ENCODE measurements around the gene SPTBN1. TPM values are rescaled to one million over a fixed set of nuclear protein-coding genes. Genes with fewer than 3 reads are reported as not detected.

Gene SPTBN1
- total and polyA plus RNA-seq, 9 of the 15 experiments (the other 6 are each of a cell fraction or from before 2014, with no cell fraction given), result 8.9 to 66.8 (median 31.4) TPM

GRCh38 chr2:54676656-54677055 is 220.5 kb downstream of the SPTBN1 start:
- H3K36me3 ChIP-seq (ENCODE audit: control insufficient read depth, insufficient read depth, low read length), result no peaks in the 10 kb centered on the region
- FAIRE-seq, result no peak
- POLR2A ChIA-PET, result interaction anchor here (0.5 to 2.9 kb wide), 3 partner anchors 9 to 108 kb away, joined by 4 to 20 read pairs (median 5); no protein-coding TSS in a partner anchor
- CTCF ChIA-PET (ENCODE audit: low intra/inter-chr PET ratio), result no interaction called here
- no peak overlapping the region for H3K9ac ChIP-seq (ENCODE audit: insufficient read depth in 1 of 2, low read depth in 2 of 2, low read length in 2 of 2)
- no peaks in the 10 kb centered on the region for H3K79me2 ChIP-seq (ENCODE audit: control insufficient read depth, insufficient read depth, low read length)
- H2AFZ ChIP-seq (ENCODE audit: low read depth, low read length), result no peak overlapping the region
- peaks cover 17 to 65% of the 10 kb centered on the region in 2 experiments for H3K27me3 ChIP-seq (ENCODE audit: control insufficient read depth in 2 of 2, insufficient read depth in 2 of 2, low read length in 2 of 2)
- intact Hi-C loops (cut with micrococcal nuclease), result no loop called here
- H3K4me3 ChIP-seq, result no peak overlapping the region
- no peaks in the 10 kb centered on the region for H3K9me1 ChIP-seq (ENCODE audit: control insufficient read depth, insufficient read depth, low read length)
- WGBS (ENCODE audit: insufficient coverage, low coverage, missing lambda C conversion rate), result 0% methylated on average over 2 of the region's 2 CpGs
- DNase-seq (ENCODE audit: extremely low read depth in 1 of 4, low spot score in 3 of 4), result no peak
- peaks cover 0 to 4% of the 10 kb centered on the region in 2 experiments; a peak in 1 of 5 replicates for H3K4me1 ChIP-seq (replicated peaks in 1 of 2; ENCODE audit: control insufficient read depth in 2 of 2, insufficient read depth in 2 of 2, low read length in 2 of 2)
- H3K9me3 ChIP-seq (replicated peaks; ENCODE audit: control insufficient read depth, insufficient read depth, low read depth, low read length), result no peaks in the 10 kb centered on the region
- no peaks in the 10 kb centered on the region for H4K20me1 ChIP-seq (replicated peaks; ENCODE audit: control insufficient read depth, insufficient read depth, low read length)
- BruUV-seq (replicated peaks), result no TSS peak
- in situ Hi-C loops (cut with MboI), result no loop called here
- H3K4me2 ChIP-seq (ENCODE audit: insufficient read depth, low read length), result no peak overlapping the region
- no peak overlapping the region for H3K27ac ChIP-seq (ENCODE audit: extremely low read depth, low read depth, low read length)
- TF ChIP-seq ETV5 (CRISPR knock-in tag; IDR thresholded peaks at IDR 0.05; ENCODE audit: low read depth) (no peak), EZH2 (IDR thresholded peaks at IDR 0.05; ENCODE audit: borderline replicate concordance, low read depth, low read length) (no peak), HDAC8 (tag; IDR thresholded peaks at IDR 0.05) (no peak), SP1 (CRISPR knock-in tag; IDR thresholded peaks at IDR 0.05) (no peak), POLR2AphosphoS5 (IDR thresholded peaks at IDR 0.05; ENCODE audit: control insufficient read depth, insufficient read depth, low read depth, low read length) (no peak), ZNF224 (CRISPR knock-in tag; IDR thresholded peaks at IDR 0.05) (no peak), RBM17 (IDR thresholded peaks at IDR 0.05; ENCODE audit: borderline replicate concordance, low read depth, low read length) (no peak), NFXL1 (CRISPR knock-in tag; IDR thresholded peaks at IDR 0.05) (no peak)
- ATAC-seq, result no peak

All from K562 (cell line).